Upper lobe of left lung (tissue), 4 donors: ENCODE measurements around the gene CADM1.

ENCODE experiments used
- CTCF ChIP-seq, 6 experiments: fragments of 450-650 bp in 4 of 6; fragments of 200-600 bp in 2 of 6; sonication (generic) in 2 of 6; IDR thresholded peaks; one replicate each; pipeline ENCODE4 v1.5.1; 2016 to 2019; ENCODE audit warnings: antibody characterized with exemption in 6 of 6
- POLR2A ChIP-seq, 4 donors: fragments of 450-650 bp; IDR thresholded peaks; one replicate each; pipeline ENCODE4 v1.5.1; 2016 to 2017; ENCODE audit warnings: antibody characterized with exemption in 4 of 4, mild to moderate bottlenecking in 2 of 4

GRCh38 chr11:115544422-115544948 lies 40.3 kb upstream of the CADM1 start:
- TF ChIP-seq POLR2A (IDR thresholded peaks at IDR 0.05) = no peak
- TF ChIP-seq CTCF (IDR thresholded peaks at IDR 0.05) = no peak
